CD4-positive, alpha-beta T cell treated with Interleukin-6 at 100 ng/mL for 8 hours (primary cell): Measurements from ENCODE around the gene RAB3B.
"Not testable (repeated sequence)": the region's sequence is repeated elsewhere in the genome, so short reads cannot be mapped to it uniquely, and the experiment has no call there.

ENCODE experiments used
- DNase-seq: peaks from one replicate; pipeline ENCODE4 v3.0.0-alpha.2; 2020; ENCODE audit warnings: mixed read lengths, low spot score

RAB3B gene, protein sequence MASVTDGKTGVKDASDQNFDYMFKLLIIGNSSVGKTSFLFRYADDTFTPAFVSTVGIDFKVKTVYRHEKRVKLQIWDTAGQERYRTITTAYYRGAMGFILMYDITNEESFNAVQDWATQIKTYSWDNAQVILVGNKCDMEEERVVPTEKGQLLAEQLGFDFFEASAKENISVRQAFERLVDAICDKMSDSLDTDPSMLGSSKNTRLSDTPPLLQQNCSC

GRCh38 chr1:51990478-51990965, at the start of gene RAB3B:
RAB3B (minus strand) TSS chr1:51990700; CDS start chr1:51977117, 13,583 bp downstream.
- DNase-seq, result peak; percentile 62

- DNase-seq, result no peak
Observed at GRCh38 chr1:52037909-52038308, 47.4 kb upstream of the RAB3B start.

GRCh38 chr1:52037402-52037814, 46.9 kb upstream of the RAB3B start:
- DNase-seq, result no peak

GRCh38 chr1:52034050-52034384, 43.5 kb upstream of the RAB3B start:
- DNase-seq, result no peak

GRCh38 chr1:52033190-52034049, 42.9 kb upstream of the RAB3B start, which contains the start of gene KTI12:
KTI12 (minus strand) TSS chr1:52033810; CDS start chr1:52033761, 49 bp downstream.
- peak; percentile 87 for DNase-seq

DNA sequence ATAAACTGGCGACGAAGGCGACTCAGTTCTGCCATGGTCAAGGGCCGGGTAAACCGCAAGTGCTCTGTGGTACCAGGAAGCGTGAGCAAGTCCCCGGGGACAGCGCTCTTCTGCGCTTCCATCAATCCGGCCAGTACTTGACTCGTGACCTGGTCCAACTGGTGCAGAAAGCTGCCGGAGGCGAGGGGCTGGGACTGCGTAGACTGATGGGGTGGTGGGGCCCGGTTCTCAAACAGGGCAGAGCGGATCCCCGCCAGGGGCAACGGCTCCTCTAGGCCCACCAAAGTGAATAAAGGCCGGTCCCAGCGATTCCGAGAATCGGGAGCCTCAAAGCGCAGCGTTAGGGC, 42.3 kb upstream of the RAB3B start:
- DNase-seq, result peak; percentile 2

DNA sequence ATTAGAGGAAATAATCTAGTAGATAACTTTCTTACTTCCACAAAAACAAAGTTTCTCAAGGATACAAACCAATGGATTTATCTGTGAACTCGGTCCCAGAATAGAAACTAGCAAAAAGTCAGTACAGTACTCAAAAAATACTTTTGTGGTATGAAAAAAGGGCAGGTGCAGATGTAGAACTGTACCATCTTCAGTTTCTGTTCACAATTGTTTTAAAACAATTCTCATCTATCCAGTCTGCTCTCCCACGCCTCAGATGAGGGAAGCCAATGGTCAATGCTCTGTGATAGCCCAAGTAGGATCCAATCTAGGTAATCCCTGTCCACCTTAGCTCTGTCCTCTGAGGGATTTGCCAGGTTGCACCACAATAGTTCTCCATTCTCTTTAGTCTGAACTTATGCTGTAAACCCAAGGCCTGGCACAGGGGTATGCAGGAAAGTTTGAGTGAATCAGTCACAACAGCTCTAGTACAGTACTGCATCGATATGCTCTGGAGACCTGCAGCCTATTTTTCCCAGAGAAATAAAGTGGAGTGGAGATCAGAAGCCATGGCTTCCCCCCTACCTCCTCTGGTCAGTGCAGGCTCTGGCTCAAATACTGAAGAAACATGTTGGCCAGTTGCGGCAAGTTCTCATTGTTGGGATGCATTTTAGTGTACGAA, 41.8 kb upstream of the RAB3B start:
- DNase-seq, result no peak

DNA sequence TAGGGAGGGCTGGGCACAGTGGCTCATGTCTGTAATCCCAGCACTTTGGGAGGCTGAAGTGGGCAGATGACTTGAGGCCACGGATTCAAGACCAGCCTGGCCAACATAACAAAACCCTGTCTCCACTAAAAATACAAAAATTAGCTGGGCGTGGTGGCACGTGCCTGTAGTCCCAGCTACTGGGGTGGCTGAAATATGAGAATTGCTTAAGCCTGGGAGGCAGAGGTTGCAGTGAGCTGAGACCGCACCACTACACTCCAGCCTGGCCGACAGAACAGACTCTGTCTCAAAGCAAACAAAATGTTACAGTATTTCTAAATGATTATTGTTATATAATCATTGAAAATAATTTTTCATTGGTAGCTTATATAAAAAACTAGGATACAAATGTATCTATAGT, 38.3 kb upstream of the RAB3B start:
- not testable (repeated sequence) for DNase-seq

DNA sequence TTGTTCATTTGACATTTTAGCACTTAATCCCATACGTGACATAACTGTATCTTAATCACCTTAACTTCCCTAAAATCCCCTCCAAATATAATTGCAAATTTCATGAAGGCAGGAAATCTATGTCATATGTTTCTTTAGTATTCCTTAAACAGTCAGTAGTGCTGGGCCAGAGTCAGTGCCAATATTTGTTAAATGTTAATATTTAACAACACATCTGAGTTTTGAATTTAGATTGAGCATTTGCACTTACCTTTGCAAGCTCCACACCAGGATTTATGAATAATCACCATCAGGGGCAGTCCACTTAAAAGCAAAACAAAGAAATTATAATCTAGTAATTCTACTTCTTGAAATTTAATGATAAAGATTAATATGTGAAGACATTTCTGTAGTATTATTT, 37.8 kb upstream of the RAB3B start:
- no peak for DNase-seq

- DNase-seq, result no peak
Observed at GRCh38 chr1:52026278-52026677, 35.8 kb upstream of the RAB3B start.

DNA sequence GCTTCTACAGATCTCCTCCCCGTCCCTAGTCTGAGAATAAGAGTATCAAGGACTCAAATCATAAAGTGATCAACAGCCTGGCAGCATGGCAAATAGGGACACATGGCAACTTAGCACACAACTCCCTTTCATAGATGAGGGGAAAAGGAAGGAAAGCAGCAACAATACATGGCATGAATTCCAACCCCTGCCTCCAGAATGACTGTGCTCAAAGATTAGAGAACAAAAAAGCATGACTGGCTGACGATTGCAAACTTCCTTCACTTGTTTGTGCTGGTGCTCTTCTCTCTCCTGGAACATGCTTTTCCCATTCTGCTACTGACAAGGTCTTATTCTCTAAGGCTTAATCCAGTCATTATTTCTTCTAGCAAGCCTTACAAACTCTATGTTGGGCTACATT, 31.6 kb upstream of the RAB3B start:
- DNase-seq, result no peak

- no peak for DNase-seq
Observed at GRCh38 chr1:52008071-52008809, 17.7 kb upstream of the RAB3B start.

DNA sequence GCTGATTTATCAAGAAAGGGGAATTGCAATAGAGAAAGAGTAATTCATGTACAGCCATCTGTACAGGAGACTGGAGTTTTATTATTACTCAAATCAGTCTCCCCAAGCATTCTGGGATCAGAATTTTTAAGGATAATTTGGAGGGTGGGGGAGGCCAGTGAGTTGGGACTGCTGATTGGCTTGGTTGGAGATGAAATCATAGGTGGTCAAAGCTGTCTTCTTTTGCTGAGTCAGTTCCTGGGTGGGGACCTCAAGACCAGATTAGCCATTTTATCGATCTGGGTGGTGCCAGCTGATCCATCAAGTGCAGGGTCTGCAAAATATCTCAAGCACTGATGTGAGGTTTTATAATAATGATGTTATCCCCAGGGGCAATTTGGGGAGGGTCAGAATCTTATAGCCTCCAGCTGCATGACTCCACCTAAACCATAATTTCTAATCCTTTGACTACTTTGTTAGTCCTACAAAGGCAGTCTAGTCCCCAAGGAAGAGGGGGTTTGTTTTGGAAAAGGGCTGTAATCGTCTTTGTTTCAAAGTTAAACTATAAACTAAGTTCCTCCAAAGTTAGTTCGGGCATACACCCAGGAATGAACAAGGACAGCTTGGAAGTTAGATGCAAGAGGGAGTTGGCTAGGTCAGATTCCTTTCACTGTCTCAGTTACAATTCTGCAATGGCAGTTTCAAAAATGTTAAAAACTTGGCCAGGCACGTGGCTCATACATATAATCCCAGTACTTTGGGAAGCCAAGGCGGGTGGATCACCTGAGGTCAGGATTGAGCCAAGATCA, 16.9 kb upstream of the RAB3B start:
- no peak for DNase-seq

- DNase-seq, result not testable (repeated sequence)
Observed at GRCh38 chr1:52006081-52006553, 15.6 kb upstream of the RAB3B start.

- not testable (repeated sequence) for DNase-seq
Observed at GRCh38 chr1:52005548-52005947, 15.0 kb upstream of the RAB3B start.

- DNase-seq, result no peak
Observed at GRCh38 chr1:52003877-52004276, 13.4 kb upstream of the RAB3B start.

GRCh38 chr1:52002038-52002917, 11.8 kb upstream of the RAB3B start:
- peak; percentile 71 for DNase-seq

GRCh38 chr1:51998701-51999100, 8.2 kb upstream of the RAB3B start:
- DNase-seq, result no peak

- DNase-seq, result no peak
Observed at GRCh38 chr1:51997974-51998382, 7.5 kb upstream of the RAB3B start.
